Stimulated activated CD4-positive, alpha-beta T cell treated with anti-CD3 and anti-CD28 coated beads, Interleukin-1b, Interleukin-23, amount 100 ng/mL, for 48 hours (primary cell): ENCODE measurements around the gene C1orf210.

ENCODE experiments used
- DNase-seq: peaks from one replicate; pipeline ENCODE4 v3.0.0-alpha.2; 2020

Gene C1orf210

GRCh38 chr1:43312212-43312623, 26.8 kb upstream of the C1orf210 start:
- no peak for DNase-seq

- DNase-seq = no peak
These were observed 26.1 kb upstream of the C1orf210 start for GRCh38 chr1:43311521-43311920.

DNA sequence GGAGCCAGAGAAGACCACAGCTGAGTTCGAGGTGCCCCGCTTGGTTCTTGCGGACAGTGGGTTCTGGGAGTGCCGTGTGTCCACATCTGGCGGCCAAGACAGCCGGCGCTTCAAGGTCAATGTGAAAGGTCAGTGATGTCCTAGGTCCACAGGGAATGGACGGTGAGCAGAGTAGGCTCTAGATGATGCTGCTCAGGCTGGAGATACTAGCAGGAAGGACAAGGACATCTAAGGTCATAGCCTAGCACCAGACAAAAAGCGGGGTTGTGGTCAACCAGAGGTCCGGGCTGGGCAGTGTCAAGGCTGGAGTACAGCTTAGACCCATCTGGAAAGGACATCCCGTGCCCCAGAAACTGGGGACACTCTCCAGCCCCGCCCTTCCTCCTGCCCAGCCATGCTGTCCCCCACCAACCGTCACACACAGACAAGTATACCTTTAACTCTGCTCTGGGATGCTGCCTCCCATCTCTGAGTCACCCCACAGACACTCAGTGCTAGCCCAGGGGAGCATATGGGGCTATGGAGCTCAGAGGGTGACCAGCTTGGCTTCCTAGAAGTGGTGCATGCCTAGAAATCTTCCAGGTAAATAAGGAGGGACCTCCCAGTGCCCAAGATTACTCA, 24.1 kb upstream of the C1orf210 start:
- DNase-seq = no peak

GRCh38 chr1:43308635-43309404, 23.4 kb upstream of the C1orf210 start:
- DNase-seq = no peak

GRCh38 chr1:43307458-43308158, 22.2 kb upstream of the C1orf210 start:
- DNase-seq = no peak

DNA sequence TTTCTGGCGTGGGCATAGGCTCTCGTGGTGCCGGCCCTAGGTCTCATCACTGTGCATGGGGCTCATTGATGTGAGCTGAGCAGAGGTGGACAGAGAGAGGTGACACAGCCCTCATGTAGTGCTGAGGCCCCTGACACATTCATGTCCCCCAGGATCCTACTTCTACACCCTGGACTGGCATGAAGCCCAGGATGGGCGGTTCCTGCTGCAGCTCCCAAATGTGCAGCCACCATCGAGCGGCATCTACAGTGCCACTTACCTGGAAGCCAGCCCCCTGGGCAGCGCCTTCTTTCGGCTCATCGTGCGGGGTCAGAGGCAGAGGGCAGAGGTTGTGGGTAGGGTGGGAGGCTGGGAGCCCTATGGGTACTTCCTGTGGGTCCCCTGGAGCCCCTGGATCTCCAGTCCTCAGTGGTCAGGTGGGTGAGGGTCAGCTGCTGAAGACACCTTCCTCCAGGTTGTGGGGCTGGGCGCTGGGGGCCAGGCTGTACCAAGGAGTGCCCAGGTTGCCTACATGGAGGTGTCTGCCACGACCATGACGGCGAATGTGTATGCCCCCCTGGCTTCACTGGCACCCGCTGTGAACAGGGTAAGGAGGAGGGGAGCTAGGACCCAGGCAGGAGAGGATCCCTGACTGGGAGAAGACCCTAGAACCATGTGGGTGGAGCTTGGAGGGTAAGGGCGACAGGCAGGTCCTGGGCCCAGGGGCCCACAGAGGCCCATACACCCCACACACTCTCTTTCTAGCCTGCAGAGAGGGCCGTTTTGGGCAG, 21.5 kb upstream of the C1orf210 start:
- DNase-seq = no peak

DNA sequence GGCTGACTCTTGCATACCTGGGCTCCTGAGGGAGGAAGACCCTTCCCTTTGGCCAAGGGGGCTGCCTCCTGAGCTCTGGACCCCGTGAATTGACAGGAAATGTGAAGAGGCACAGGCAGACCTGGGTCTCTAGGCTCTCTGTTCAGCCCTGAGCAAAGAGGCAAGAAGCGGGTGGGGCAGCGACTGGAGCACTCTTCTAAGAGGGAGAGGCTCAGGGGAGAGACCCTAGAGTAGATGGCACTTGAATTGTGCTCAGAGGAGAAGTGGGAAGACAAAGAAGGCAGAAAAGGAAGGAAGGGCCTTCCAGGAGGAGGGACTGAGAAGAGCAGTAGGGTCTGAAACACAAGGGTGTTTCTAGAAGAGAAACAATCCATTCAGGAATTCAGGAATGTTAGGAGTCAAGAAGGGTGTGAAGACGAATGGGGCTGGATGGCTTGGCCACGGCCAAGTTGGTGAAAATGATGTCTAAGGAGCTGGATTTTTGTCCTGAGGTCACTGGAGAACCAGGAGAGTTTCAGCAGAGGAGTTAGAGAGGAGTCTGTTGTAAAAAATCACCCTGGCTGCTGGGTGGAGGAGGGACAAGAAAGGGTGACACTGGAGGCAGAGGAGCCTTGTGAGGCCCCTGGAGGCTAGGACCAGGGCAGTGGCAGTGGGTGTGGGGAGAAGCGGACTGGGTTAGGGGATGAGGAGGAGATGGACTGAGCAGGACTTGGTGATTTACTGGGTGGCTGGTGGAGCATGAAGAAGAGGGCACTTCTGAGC, 20.7 kb upstream of the C1orf210 start:
- no peak for DNase-seq

- no peak for DNase-seq
These were observed 20.1 kb upstream of the C1orf210 start for GRCh38 chr1:43305461-43305860.

DNA sequence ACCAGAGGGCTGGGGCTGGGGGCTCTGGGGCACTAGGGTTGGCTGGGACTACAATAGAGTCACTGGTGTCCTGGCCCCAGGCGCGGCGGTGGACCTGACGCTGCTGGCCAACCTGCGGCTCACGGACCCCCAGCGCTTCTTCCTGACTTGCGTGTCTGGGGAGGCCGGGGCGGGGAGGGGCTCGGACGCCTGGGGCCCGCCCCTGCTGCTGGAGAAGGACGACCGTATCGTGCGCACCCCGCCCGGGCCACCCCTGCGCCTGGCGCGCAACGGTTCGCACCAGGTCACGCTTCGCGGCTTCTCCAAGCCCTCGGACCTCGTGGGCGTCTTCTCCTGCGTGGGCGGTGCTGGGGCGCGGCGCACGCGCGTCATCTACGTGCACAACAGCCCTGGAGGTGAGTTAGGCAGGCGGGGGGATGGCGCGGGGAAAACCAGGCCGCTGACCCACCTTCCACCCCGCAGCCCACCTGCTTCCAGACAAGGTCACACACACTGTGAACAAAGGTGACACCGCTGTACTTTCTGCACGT, 19.5 kb upstream of the C1orf210 start:
- DNase-seq = no peak

- DNase-seq = no peak
These were observed 18.9 kb upstream of the C1orf210 start for GRCh38 chr1:43304314-43304681.

DNA sequence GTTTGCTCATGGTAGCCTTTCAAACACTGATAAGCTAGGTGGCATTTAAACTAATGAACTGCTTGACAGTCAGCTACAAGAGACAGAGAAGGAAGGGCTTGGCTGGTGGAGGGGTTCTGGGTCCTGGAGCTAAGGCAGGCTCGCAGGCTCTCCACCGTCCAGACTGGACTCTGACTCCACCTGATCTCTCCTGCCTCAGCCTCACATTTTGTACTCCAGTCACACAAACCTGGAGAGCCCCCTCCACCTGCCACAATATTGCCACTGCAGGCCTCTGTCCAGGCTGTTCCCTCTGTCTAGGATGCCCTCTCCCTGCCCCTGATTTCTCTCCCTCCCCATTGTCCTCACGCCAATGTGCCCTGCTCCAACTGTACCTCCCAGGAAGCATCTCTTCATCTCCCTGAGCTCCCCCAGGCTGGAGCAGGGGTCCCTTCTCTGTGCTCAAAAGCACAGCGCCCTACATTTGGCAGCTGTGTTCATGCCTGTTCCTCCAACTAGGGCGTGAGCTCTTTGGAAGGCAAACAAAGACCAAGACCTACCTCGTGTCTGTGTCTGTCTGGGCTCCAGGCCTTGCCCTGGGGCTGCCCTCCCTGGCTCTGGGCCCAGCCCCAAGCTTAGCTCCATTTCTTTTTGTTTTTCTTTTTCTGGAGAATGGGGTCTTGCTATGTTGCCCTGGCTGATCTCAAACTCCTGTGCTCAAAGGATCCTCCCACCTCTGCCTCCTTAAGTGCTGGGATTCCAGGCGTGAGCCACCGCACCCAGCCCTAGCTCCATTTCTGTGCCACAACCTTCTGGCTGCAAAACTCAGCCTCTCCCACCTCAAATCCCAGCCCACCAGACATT, 18.3 kb upstream of the C1orf210 start:
- DNase-seq = no peak

- no peak for DNase-seq
These were observed 17.5 kb upstream of the C1orf210 start for GRCh38 chr1:43302721-43303470.

DNA sequence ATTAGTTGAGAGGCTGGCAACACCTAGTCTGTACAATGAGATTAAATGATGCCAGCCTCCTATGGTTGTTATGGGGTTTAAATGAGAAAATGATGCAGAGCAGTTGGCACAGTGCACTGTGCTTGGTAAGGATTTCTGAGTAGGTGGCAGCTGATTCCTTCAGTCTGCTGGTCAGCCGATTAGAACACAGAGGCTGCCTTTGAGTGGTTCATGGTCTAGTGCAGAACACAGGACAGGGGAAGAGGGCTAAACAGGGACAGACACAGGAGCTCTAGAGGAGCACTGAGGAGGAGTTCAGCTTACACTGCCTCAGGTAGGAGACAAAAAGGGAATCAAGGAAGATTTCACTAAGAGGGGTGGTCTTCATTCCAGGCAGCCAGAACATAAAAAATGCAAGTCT, 16.8 kb upstream of the C1orf210 start:
- no peak for DNase-seq

- no peak for DNase-seq
These were observed 15.2 kb upstream of the C1orf210 start, which contains the start of gene TIE1 for GRCh38 chr1:43300378-43301094. Gene TIE1, plus strand, starts transcription at chr1:43300982. Its CDS starts 90 bp downstream, at chr1:43301072.

DNA sequence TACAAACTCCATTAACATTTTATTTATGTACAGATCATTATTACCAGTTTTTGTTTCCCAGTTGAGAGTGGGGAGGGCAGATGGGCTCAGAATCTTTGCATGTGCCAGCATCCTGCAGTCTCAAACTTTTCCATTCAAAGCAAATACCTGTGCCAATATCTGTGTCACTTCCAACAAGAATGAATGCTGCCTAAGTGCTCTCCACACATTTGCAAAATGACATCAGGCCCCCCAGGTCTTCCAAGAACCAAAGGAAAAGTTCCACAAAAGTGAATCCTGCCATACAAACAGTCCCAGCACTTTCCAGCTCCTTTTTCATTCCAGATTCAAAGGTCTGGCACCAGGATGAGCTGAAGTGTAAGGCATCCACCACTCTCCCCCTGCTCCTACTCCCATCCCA, 13.7 kb upstream of the C1orf210 start:
- no peak for DNase-seq

DNA sequence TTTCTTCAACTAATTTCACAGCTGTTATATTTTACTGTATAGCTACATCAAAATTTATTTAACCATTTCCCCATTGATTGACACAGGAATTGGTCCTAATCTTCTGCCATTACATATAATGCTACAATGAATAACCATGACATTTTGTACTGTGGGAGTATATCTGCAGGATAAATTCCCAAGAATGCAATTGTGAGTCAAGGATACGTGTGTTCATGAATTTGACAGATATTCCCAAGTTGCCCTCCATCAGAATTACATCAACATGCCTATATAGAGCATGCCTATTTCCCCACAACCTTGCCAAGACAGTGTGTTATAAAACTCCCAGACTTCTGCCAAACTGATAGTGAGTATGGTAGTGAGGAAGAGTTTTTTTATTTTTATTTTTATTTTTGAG, 12.7 kb upstream of the C1orf210 start:
- no peak for DNase-seq

GRCh38 chr1:43296207-43296606, 10.8 kb upstream of the C1orf210 start:
- DNase-seq = no peak

DNA sequence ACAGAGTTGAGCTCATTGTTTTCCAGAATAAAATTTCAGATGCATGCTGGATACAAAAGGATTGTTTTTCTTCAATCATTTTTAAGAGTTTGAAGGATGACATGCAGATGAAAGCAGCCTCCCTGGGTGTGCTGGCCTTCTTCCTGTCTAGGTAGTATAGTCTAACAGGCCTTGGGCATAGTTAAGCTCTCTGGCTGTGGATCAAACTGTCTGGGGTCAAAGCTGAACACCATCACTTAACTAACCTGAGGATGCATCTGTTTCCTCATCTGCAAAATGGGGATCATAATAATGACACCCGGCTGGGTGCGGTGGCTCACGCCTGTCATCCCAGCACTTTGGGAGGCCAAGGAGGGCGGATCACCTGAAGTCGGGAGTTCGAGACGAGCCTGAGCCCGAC, 9.4 kb upstream of the C1orf210 start:
- no peak for DNase-seq

GRCh38 chr1:43293896-43294760, 8.7 kb upstream of the C1orf210 start:
- DNase-seq = no peak
